ENCODE data around the gene NID1.
"Not testable (repeated sequence)": the region's sequence is repeated elsewhere in the genome, so short reads cannot be mapped to it uniquely, and the experiment has no call there.

The NID1 gene

DNA sequence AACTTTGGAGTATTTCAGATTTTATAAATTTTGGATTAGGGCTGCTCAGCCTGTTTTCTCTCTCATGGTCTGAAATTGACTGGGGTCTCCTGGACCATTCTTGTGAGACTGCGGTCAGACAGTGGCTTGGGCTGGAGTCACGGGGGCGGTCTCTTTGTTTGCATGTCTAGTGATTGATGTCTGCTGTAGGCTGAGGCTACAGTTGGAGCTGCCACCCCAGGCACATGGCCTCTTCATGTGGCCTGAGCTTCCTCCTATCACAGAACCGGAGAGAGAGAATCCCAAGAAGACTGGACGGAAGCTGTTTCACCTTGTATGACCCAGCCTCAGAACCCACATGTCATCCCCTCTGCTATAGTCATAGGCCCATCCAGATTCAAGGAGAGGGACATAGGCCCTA, 96.1 kb downstream of the NID1 start:
- Histone ChIP-seq H3K27ac (ENCODE audit: insufficient read depth in 1 of 2, low read depth in 1 of 2, low read length in 2 of 2, poor library complexity in 1 of 2, severe bottlenecking in 2 of 2) (no peak overlapping the region), H3K36me3 (ENCODE audit: control insufficient read depth in 4 of 4, insufficient read depth in 4 of 4, low read length in 3 of 4) (no peaks in the 10 kb centered on the region), H3K4me3 (ENCODE audit: control insufficient read depth in 1 of 7, extremely low read depth in 1 of 7, insufficient read depth in 4 of 7, low read depth in 2 of 7, low read length in 6 of 7) (no peak overlapping the region), H3K9me3 (ENCODE audit: control extremely low read depth in 1 of 5, control insufficient read depth in 4 of 5, insufficient read depth in 2 of 5, low read depth in 1 of 5, low read length in 4 of 5) (no peaks in the 10 kb centered on the region), H3K27me3 (replicated peaks in 2 of 5; ENCODE audit: control insufficient read depth in 4 of 5, insufficient read depth in 5 of 5, low read length in 4 of 5) (no peaks in the 10 kb centered on the region), H3K4me1 (ENCODE audit: control extremely low read depth in 1 of 4, control insufficient read depth in 4 of 4, insufficient read depth in 4 of 4, low read length in 3 of 4) (peaks cover 7 to 16% (median 10%) of the 10 kb centered on the region in 4 experiments)
- ChIA-PET POLR2A (no interaction called here), CTCF (interaction anchor here (0.8 to 1.7 kb wide), 3 partner anchors 14 to 126 kb away, joined by 3 to 6 read pairs (median 3); partner anchors contain the start of gene LYST)
- no peak for DNase-seq
- WGBS (ENCODE audit: insufficient coverage), result 100% methylated on average over 2 of the region's 5 CpGs

DNA sequence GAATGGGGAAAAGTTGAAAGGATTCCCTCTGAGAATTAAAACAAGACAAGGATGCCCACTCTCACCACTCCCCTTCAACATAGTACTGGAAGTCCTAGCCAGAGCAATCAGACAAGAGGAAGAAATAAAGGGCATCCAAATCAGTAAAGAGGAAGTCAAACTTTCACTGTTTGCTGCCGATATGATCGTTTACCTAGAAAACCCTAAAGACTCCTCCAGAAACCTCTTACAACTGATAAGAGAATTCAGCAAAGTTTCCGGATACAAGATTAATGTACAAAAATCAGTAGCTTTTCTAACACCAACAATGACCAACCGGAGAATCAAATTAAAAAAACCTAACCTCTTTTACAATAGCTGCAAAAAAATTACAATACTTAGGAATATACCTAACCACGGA, 98.8 kb downstream of the NID1 start:
- H3K9me3 ChIP-seq (ENCODE audit: control extremely low read depth in 1 of 5, control insufficient read depth in 4 of 5, insufficient read depth in 2 of 5, low read depth in 1 of 5, low read length in 4 of 5); H3K36me3 ChIP-seq (ENCODE audit: control insufficient read depth in 4 of 4, insufficient read depth in 4 of 4, low read length in 3 of 4); H3K4me1 ChIP-seq (ENCODE audit: control extremely low read depth in 1 of 4, control insufficient read depth in 4 of 4, insufficient read depth in 4 of 4, low read length in 3 of 4); DNase-seq; H3K4me3 ChIP-seq (ENCODE audit: control insufficient read depth in 1 of 7, extremely low read depth in 1 of 7, insufficient read depth in 4 of 7, low read depth in 2 of 7, low read length in 6 of 7); H3K27ac ChIP-seq (ENCODE audit: insufficient read depth in 1 of 2, low read depth in 1 of 2, low read length in 2 of 2, poor library complexity in 1 of 2, severe bottlenecking in 2 of 2); H3K27me3 ChIP-seq (replicated peaks in 2 of 5; ENCODE audit: control insufficient read depth in 4 of 5, insufficient read depth in 5 of 5, low read length in 4 of 5); POLR2A ChIA-PET: not testable (repeated sequence)
- whole genome bisulfite sequencing (ENCODE audit: insufficient coverage), result 51% methylated on average over 3 of the region's 5 CpGs
- CTCF ChIA-PET, result interaction anchor here (2.0 kb wide), 1 partner anchor 18 kb away, joined by 4 read pairs; no protein-coding TSS in a partner anchor

DNA sequence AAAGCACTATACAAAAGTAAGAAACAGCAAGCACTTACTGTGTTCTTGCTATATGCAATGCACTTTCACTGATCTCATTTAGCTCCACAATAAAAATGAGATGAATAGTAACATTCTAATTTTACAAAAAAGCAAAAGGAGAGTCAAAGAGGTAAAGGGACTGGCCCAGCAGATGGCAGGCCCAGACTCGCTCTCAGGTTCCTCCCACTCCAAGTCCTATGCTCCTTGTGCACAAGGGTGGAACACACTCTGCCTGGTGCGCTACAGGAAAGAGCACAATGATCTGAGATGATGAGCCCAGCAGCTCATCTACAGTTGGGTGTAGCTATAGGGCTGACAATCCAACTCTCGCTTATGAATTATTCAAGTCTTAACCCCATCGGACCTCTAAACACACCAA, 104.1 kb downstream of the NID1 start:
- POLR2A ChIA-PET, result no interaction called here
- CTCF ChIA-PET, result interaction anchor here (1.3 kb wide), 1 partner anchor 11 kb away, joined by 5 read pairs; no protein-coding TSS in a partner anchor
- Histone ChIP-seq H3K27ac (ENCODE audit: insufficient read depth in 1 of 2, low read depth in 1 of 2, low read length in 2 of 2, poor library complexity in 1 of 2, severe bottlenecking in 2 of 2) (no peak overlapping the region), H3K4me3 (ENCODE audit: control insufficient read depth in 1 of 7, extremely low read depth in 1 of 7, insufficient read depth in 4 of 7, low read depth in 2 of 7, low read length in 6 of 7) (no peak overlapping the region), H3K4me1 (ENCODE audit: control extremely low read depth in 1 of 4, control insufficient read depth in 4 of 4, insufficient read depth in 4 of 4, low read length in 3 of 4) (peaks cover 0 to 4% (median 0%) of the 10 kb centered on the region in 4 experiments), H3K36me3 (ENCODE audit: control insufficient read depth in 4 of 4, insufficient read depth in 4 of 4, low read length in 3 of 4) (no peaks in the 10 kb centered on the region), H3K27me3 (replicated peaks in 2 of 5; ENCODE audit: control insufficient read depth in 4 of 5, insufficient read depth in 5 of 5, low read length in 4 of 5) (no peaks in the 10 kb centered on the region), H3K9me3 (ENCODE audit: control extremely low read depth in 1 of 5, control insufficient read depth in 4 of 5, insufficient read depth in 2 of 5, low read depth in 1 of 5, low read length in 4 of 5) (no peaks in the 10 kb centered on the region)
- DNase-seq, result no peak
- 100% methylated on average over 4 of the region's 4 CpGs for WGBS (ENCODE audit: insufficient coverage)

DNA sequence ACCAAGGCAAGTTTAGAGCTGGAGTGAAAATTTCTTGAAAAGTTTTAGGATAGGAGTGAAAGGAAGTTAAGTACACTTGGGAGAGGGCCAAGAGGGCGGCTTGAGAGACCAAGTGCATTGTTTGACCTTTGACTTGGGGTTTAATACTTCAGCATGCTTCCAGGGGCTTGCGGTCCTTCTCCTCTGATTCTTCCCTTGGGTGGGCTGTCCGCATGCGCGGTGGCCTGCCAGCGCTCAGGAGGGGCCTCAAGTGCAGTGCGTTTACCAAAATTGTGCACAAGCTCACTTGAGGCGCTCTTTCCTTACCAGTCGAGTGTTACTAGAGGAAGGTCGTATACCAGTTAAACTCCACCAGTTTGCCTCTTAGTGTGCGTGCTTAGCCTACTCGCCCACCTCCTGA, 106.9 kb downstream of the NID1 start:
- H3K9me3 ChIP-seq (ENCODE audit: control extremely low read depth in 1 of 5, control insufficient read depth in 4 of 5, insufficient read depth in 2 of 5, low read depth in 1 of 5, low read length in 4 of 5), result no peaks in the 10 kb centered on the region
- ChIA-PET POLR2A (no interaction called here), CTCF (interaction anchor here (1.2 to 2.3 kb wide), 4 partner anchors 11 to 137 kb away, joined by 3 to 9 read pairs (median 3); no protein-coding TSS in a partner anchor)

DNA sequence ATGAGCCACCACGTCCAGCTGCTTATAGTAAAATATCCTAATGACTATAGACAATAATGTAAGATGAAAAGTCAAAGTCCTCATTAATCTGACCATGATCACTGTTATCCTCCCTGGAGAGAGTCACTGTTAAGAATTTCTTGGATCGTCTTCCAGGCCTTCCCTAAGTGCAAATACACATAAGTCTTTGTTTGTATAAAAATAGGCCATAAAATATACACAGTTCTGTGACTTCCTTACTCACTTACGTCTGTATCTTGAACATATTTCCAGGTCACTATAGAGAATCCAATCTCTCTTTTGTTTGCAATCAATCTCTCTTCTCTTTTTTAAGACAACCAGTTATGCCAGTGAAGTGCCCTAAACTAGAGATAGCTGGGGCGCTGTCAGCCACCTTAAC, 109.1 kb downstream of the NID1 start:
- ChIA-PET POLR2A (no interaction called here), CTCF (interaction anchor here (0.9 to 4.5 kb wide), 4 partner anchors 15 to 99 kb away, joined by 3 to 27 read pairs (median 3); no protein-coding TSS in a partner anchor)
- Histone ChIP-seq H3K4me1 (ENCODE audit: control extremely low read depth in 1 of 4, control insufficient read depth in 4 of 4, insufficient read depth in 4 of 4, low read length in 3 of 4) (peaks cover 19 to 36% (median 26%) of the 10 kb centered on the region in 4 experiments), H3K27me3 (replicated peaks in 2 of 5; ENCODE audit: control insufficient read depth in 4 of 5, insufficient read depth in 5 of 5, low read length in 4 of 5) (no peaks in the 10 kb centered on the region), H3K36me3 (ENCODE audit: control insufficient read depth in 4 of 4, insufficient read depth in 4 of 4, low read length in 3 of 4) (no peaks in the 10 kb centered on the region), H3K4me3 (ENCODE audit: control insufficient read depth in 1 of 7, extremely low read depth in 1 of 7, insufficient read depth in 4 of 7, low read depth in 2 of 7, low read length in 6 of 7) (no peak overlapping the region), H3K27ac (ENCODE audit: insufficient read depth in 1 of 2, low read depth in 1 of 2, low read length in 2 of 2, poor library complexity in 1 of 2, severe bottlenecking in 2 of 2) (no peak overlapping the region), H3K9me3 (ENCODE audit: control extremely low read depth in 1 of 5, control insufficient read depth in 4 of 5, insufficient read depth in 2 of 5, low read depth in 1 of 5, low read length in 4 of 5) (no peaks in the 10 kb centered on the region)
- 92% methylated on average over 2 of the region's 4 CpGs for WGBS (ENCODE audit: insufficient coverage)
- no peak for DNase-seq

More for the DNA sequence above, 106.9 kb downstream of the NID1 start:
- no peak for DNase-seq
- Histone ChIP-seq H3K27me3 (replicated peaks in 2 of 5; ENCODE audit: control insufficient read depth in 4 of 5, insufficient read depth in 5 of 5, low read length in 4 of 5) (no peaks in the 10 kb centered on the region), H3K27ac (ENCODE audit: insufficient read depth in 1 of 2, low read depth in 1 of 2, low read length in 2 of 2, poor library complexity in 1 of 2, severe bottlenecking in 2 of 2) (no peak overlapping the region), H3K36me3 (ENCODE audit: control insufficient read depth in 4 of 4, insufficient read depth in 4 of 4, low read length in 3 of 4) (no peaks in the 10 kb centered on the region), H3K4me3 (ENCODE audit: control insufficient read depth in 1 of 7, extremely low read depth in 1 of 7, insufficient read depth in 4 of 7, low read depth in 2 of 7, low read length in 6 of 7) (no peak overlapping the region), H3K4me1 (ENCODE audit: control extremely low read depth in 1 of 4, control insufficient read depth in 4 of 4, insufficient read depth in 4 of 4, low read length in 3 of 4) (peaks cover 15 to 30% (median 21%) of the 10 kb centered on the region in 4 experiments)
- WGBS (ENCODE audit: insufficient coverage), result 94% methylated on average over 12 of the region's 12 CpGs

DNA sequence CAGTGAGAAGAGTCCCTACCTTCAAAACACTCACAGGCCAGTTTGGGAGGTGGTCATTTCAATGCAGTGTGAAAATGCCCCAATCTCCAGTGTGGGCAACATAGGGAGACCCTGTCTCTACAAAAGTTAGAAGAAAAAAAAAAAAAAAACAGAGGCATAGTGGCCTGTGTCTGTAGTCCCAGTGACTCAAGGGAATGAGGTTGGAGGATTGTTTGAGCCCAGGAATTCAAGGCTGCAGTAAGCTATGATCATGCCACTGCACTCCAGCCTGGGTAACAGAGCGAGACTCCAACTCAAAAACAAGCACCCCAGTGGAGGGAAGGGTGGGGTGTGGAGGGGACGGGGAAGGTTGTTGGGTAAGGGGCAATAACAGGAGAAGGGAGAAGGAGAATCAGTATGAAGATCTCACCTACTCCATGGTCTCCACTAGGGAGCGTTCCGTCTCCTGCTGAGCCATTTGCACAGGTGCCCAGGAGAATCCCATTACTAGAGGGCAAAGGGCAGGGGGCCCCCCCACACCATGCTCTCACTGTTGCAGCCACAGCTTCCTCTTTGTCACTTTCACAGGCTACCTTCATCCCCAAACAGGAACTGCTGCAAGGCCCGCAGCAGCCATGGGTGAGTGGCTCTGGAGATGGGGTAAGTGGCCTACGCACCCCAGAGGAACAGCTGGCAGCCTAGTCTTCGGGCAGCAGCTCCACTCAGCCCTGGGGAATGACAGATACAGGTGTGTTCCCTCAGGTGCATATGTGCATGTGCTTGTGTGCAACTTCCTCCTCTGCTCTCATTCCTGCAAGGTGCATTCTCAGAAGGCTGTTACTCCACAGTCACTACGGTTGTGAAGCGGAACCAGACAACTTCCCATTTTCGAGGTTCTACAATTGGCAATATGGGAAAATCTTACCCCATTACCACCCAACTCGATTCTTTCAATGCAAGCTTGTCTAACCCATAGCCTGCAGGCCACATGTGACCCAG, 110.3 kb downstream of the NID1 start:
- WGBS (ENCODE audit: insufficient coverage), result 13% methylated on average over 6 of the region's 11 CpGs
- peak; percentile 72 to 93 (median 90) for DNase-seq
- ChIA-PET POLR2A (interaction anchor here (1.0 to 1.5 kb wide), 2 partner anchors 12 to 450 kb away, joined by 3 read pairs; partner anchors contain the start of gene B3GALNT2), CTCF (interaction anchor here (0.6 to 4.5 kb wide), 8 partner anchors 10 to 440 kb away, joined by 3 to 27 read pairs (median 3); no protein-coding TSS in a partner anchor)
- H3K27ac ChIP-seq (ENCODE audit: insufficient read depth in 1 of 2, low read depth in 1 of 2, low read length in 2 of 2, poor library complexity in 1 of 2, severe bottlenecking in 2 of 2), result no peak overlapping the region
- no peaks in the 10 kb centered on the region for H3K36me3 ChIP-seq (ENCODE audit: control insufficient read depth in 4 of 4, insufficient read depth in 4 of 4, low read length in 3 of 4)
- peak overlapping the region in 1 of 7 experiments; percentile 39 for H3K4me3 ChIP-seq (ENCODE audit: control insufficient read depth in 1 of 7, extremely low read depth in 1 of 7, insufficient read depth in 4 of 7, low read depth in 2 of 7, low read length in 6 of 7)
- peaks cover 19 to 36% (median 26%) of the 10 kb centered on the region in 4 experiments for H3K4me1 ChIP-seq (ENCODE audit: control extremely low read depth in 1 of 4, control insufficient read depth in 4 of 4, insufficient read depth in 4 of 4, low read length in 3 of 4)
- no peaks in the 10 kb centered on the region for H3K27me3 ChIP-seq (replicated peaks in 2 of 5; ENCODE audit: control insufficient read depth in 4 of 5, insufficient read depth in 5 of 5, low read length in 4 of 5)
- H3K9me3 ChIP-seq (ENCODE audit: control extremely low read depth in 1 of 5, control insufficient read depth in 4 of 5, insufficient read depth in 2 of 5, low read depth in 1 of 5, low read length in 4 of 5), result no peaks in the 10 kb centered on the region
